Urinary bladder (tissue), 4 donors: Measurements from ENCODE around the gene ZNF280A. TPM values are rescaled to one million over a fixed set of nuclear protein-coding genes. Genes with fewer than 3 reads are reported as not detected.
"Not testable (repeated sequence)": the region's sequence is repeated elsewhere in the genome, so short reads cannot be mapped to it uniquely, and the experiment has no call there.

Experiments
- DNase-seq: peaks from one replicate; pipeline ENCODE4 v3.0.0-alpha.2; 2015; ENCODE audit errors: extremely low spot score
- H3K27ac ChIP-seq: one replicate; pipeline ENCODE4 v1.5.1; 2013; ENCODE audit warnings: low read depth, mild to moderate bottlenecking, moderate library complexity
- H3K36me3 ChIP-seq: one replicate; pipeline ENCODE4 v1.6.1; 2013; ENCODE audit warnings: mild to moderate bottlenecking, moderate library complexity; ENCODE audit not compliant: insufficient read depth
- H3K4me1 ChIP-seq: one replicate; pipeline ENCODE4 v1.6.1; 2013; ENCODE audit warnings: mild to moderate bottlenecking, moderate library complexity; ENCODE audit not compliant: insufficient read depth
- H3K4me3 ChIP-seq: one replicate; pipeline ENCODE4 v1.5.1; 2013; ENCODE audit warnings: low read depth, low read length
- WGBS: extraction: QIAGEN DNeasy Blood & Tissue Kit; methylation state at CpG from one replicate; pipeline ENCODE4 v1.1.7; 2013; 5-methylcytosine and 5-hydroxymethylcytosine counted together
- polyA plus RNA-seq: library from polyadenylated mRNA; stranded (reverse); fragments of 200-250 nt; gene quantifications from one replicate; pipeline ENCODE4 v1.2.3, GENCODE V29; 2013
- total RNA-seq: library from RNA; depleted of rRNA; stranded (reverse); fragments of >200 nt; gene quantifications from one replicate; pipeline ENCODE4 v1.2.3, GENCODE V29; 2014
- donor health status: healthy with polysubstance abuse.
- donor health status: healthy.

ZNF280A gene
- total and polyA plus RNA-seq, 2 donors = not detected

- no peak for DNase-seq
- no peaks in the 10 kb centered on the region for H3K4me1 ChIP-seq
- H3K4me3 ChIP-seq = no peak overlapping the region
- 93% methylated on average over 1 of the region's 1 CpG for WGBS
- no peak overlapping the region for H3K27ac ChIP-seq
- H3K36me3 ChIP-seq = no peaks in the 10 kb centered on the region
Observed at GRCh38 chr22:22533417-22533816, 13.3 kb upstream of the ZNF280A start.

- not testable (repeated sequence) for H3K27ac ChIP-seq, H3K4me1 ChIP-seq, DNase-seq, H3K36me3 ChIP-seq, H3K4me3 ChIP-seq
- 81% methylated on average over 12 of the region's 12 CpGs for WGBS
Observed at GRCh38 chr22:22532547-22533071, 12.5 kb upstream of the ZNF280A start.

GRCh38 chr22:22531770-22532546 lies 11.9 kb upstream of the ZNF280A start:
- H3K27ac ChIP-seq = no peak overlapping the region
- H3K4me3 ChIP-seq = no peak overlapping the region
- DNase-seq = no peak
- 80% methylated on average over 7 of the region's 7 CpGs for WGBS
- no peaks in the 10 kb centered on the region for H3K4me1 ChIP-seq
- no peaks in the 10 kb centered on the region for H3K36me3 ChIP-seq

- H3K4me1 ChIP-seq = no peaks in the 10 kb centered on the region
- H3K27ac ChIP-seq = no peak overlapping the region
- no peak overlapping the region for H3K4me3 ChIP-seq
- 79% methylated on average over 2 of the region's 2 CpGs for WGBS
- no peaks in the 10 kb centered on the region for H3K36me3 ChIP-seq
- DNase-seq = no peak
Observed at GRCh38 chr22:22528780-22529179, 8.7 kb upstream of the ZNF280A start.

GRCh38 chr22:22527312-22527711 lies 7.2 kb upstream of the ZNF280A start:
- H3K4me1 ChIP-seq = no peaks in the 10 kb centered on the region
- no peak for DNase-seq
- 81% methylated on average over 5 of the region's 5 CpGs for WGBS
- no peak overlapping the region for H3K4me3 ChIP-seq
- H3K36me3 ChIP-seq = no peaks in the 10 kb centered on the region
- H3K27ac ChIP-seq = no peak overlapping the region

GRCh38 chr22:22526125-22526912 lies 6.2 kb upstream of the ZNF280A start:
- H3K4me1 ChIP-seq = no peaks in the 10 kb centered on the region
- H3K27ac ChIP-seq = no peak overlapping the region
- WGBS = 70% methylated on average over 4 of the region's 4 CpGs

GRCh38 chr22:22523494-22523893 lies 3.4 kb upstream of the ZNF280A start:
- Histone ChIP-seq H3K36me3 (no peaks in the 10 kb centered on the region), H3K27ac (no peak overlapping the region), H3K4me1 (no peaks in the 10 kb centered on the region), H3K4me3 (no peak overlapping the region)
- no peak for DNase-seq
- WGBS = 79% methylated on average over 6 of the region's 6 CpGs

More at GRCh38 chr22:22526125-22526912, 6.2 kb upstream of the ZNF280A start:
- Histone ChIP-seq H3K36me3 (no peaks in the 10 kb centered on the region), H3K4me3 (no peak overlapping the region)
- no peak for DNase-seq

GRCh38 chr22:22521631-22522030 lies 1.6 kb upstream of the ZNF280A start:
- Histone ChIP-seq H3K4me3 (no peak overlapping the region), H3K4me1 (no peaks in the 10 kb centered on the region), H3K27ac (no peak overlapping the region), H3K36me3 (no peaks in the 10 kb centered on the region)
- DNase-seq = no peak
- WGBS = 80% methylated on average over 8 of the region's 8 CpGs

GRCh38 chr22:22520667-22521602 lies 865 bp upstream of the ZNF280A start:
- no peaks in the 10 kb centered on the region for H3K36me3 ChIP-seq
- no peaks in the 10 kb centered on the region for H3K4me1 ChIP-seq
- no peak overlapping the region for H3K27ac ChIP-seq
- no peak overlapping the region for H3K4me3 ChIP-seq
- no peak for DNase-seq
- WGBS = 73% methylated on average over 12 of the region's 12 CpGs

GRCh38 chr22:22519591-22519990 lies 479 bp downstream of the ZNF280A start:
- 71% methylated on average over 5 of the region's 5 CpGs for WGBS
- Histone ChIP-seq H3K4me1 (no peaks in the 10 kb centered on the region), H3K4me3 (no peak overlapping the region)

GRCh38 chr22:22516992-22517391 lies 3.1 kb downstream of the ZNF280A start:
- WGBS = 61% methylated on average over 4 of the region's 4 CpGs

More at GRCh38 chr22:22519591-22519990, 479 bp downstream of the ZNF280A start:
- no peak for DNase-seq
- H3K27ac ChIP-seq = no peak overlapping the region
- H3K36me3 ChIP-seq = no peaks in the 10 kb centered on the region

GRCh38 chr22:22515890-22516289 lies 4.2 kb downstream of the ZNF280A start:
- no peak overlapping the region for H3K27ac ChIP-seq
- no peak for DNase-seq
- no peaks in the 10 kb centered on the region for H3K36me3 ChIP-seq
- no peak overlapping the region for H3K4me3 ChIP-seq
- H3K4me1 ChIP-seq = no peaks in the 10 kb centered on the region

More at GRCh38 chr22:22516992-22517391, 3.1 kb downstream of the ZNF280A start:
- H3K27ac ChIP-seq = no peak overlapping the region
- no peak overlapping the region for H3K4me3 ChIP-seq
- no peaks in the 10 kb centered on the region for H3K4me1 ChIP-seq
- no peaks in the 10 kb centered on the region for H3K36me3 ChIP-seq
- DNase-seq = no peak

- not testable (repeated sequence) for H3K27ac ChIP-seq, H3K36me3 ChIP-seq, H3K4me3 ChIP-seq, H3K4me1 ChIP-seq, DNase-seq
- WGBS = 62% methylated on average over 8 of the region's 8 CpGs
Observed at GRCh38 chr22:22514431-22514830, 5.6 kb downstream of the ZNF280A start.
